GM10266 (cell line): ENCODE measurements around the gene RYR1.
A peak's percentile ranks its signal among the peaks of the same experiment; 100 is the strongest.
"Not testable (repeated sequence)": the region's sequence is repeated elsewhere in the genome, so short reads cannot be mapped to it uniquely, and the experiment has no call there.

Source experiments
- DNase-seq: peaks from one replicate; pipeline ENCODE4 v3.0.0; 2012; ENCODE audit errors: extremely low spot score
- CTCF ChIP-seq: IDR thresholded peaks from 2 replicates; pipeline ENCODE4 v1.5.1; 2012; ENCODE audit warnings: mild to moderate bottlenecking, low read depth; ENCODE audit not compliant: control insufficient read depth, insufficient read depth; ENCODE audit errors: missing control alignments

RYR1 gene

GRCh38 chr19:38619361-38620174, 186.1 kb downstream of the RYR1 start:
- no peak for TF ChIP-seq CTCF
- DNase-seq, result no peak

- no peak for TF ChIP-seq CTCF
- DNase-seq, result no peak
These were observed 191.3 kb downstream of the RYR1 start for GRCh38 chr19:38624822-38625221.

- no peak for DNase-seq
- no peak for TF ChIP-seq CTCF
These were observed 192.9 kb downstream of the RYR1 start for GRCh38 chr19:38626401-38626800.

- no peak for TF ChIP-seq CTCF
- no peak for DNase-seq
These were observed 196.1 kb downstream of the RYR1 start for GRCh38 chr19:38629568-38629967.

- not testable (repeated sequence) for DNase-seq
These were observed 197.8 kb downstream of the RYR1 start for GRCh38 chr19:38631301-38631700.

- not testable (repeated sequence) for DNase-seq
These were observed 198.5 kb downstream of the RYR1 start for GRCh38 chr19:38631811-38632475.

- no peak for TF ChIP-seq CTCF
- no peak for DNase-seq
These were observed 199.2 kb downstream of the RYR1 start for GRCh38 chr19:38632476-38633213.

- peak; percentile 82 for TF ChIP-seq CTCF
- peak; percentile 75 for DNase-seq
These were observed 201.4 kb downstream of the RYR1 start for GRCh38 chr19:38634757-38635482.
